Progenitor cell of endocrine pancreas (in vitro differentiated cells): ENCODE data around the gene TMEM165. TPM values are rescaled to one million over a fixed set of nuclear protein-coding genes. Genes with fewer than 3 reads are reported as not detected.

ENCODE experiments used
- DNase-seq: peaks from one replicate; pipeline ENCODE4 v3.0.0; 2021; ENCODE audit warnings: low spot score; ENCODE audit not compliant: unreplicated experiment
- H3K27ac Mint-ChIP-seq: 2 replicates; pipeline ENCODE4 v1.8.0; 2021; ENCODE audit warnings: mild to moderate bottlenecking, moderate library complexity, mixed read lengths
- H3K27me3 Mint-ChIP-seq: 2 replicates; pipeline ENCODE4 v1.8.0; 2021; ENCODE audit warnings: mixed read lengths
- H3K36me3 Mint-ChIP-seq: 2 replicates; pipeline ENCODE4 v1.8.0; 2022; ENCODE audit warnings: mixed read lengths; ENCODE audit not compliant: insufficient read depth
- H3K4me1 Mint-ChIP-seq: 2 replicates; pipeline ENCODE4 v1.8.0; 2021; ENCODE audit warnings: low read depth, mixed read lengths
- H3K4me3 Mint-ChIP-seq: 2 replicates; pipeline ENCODE4 v1.8.0; 2021; ENCODE audit warnings: low read depth, mild to moderate bottlenecking, moderate library complexity, mixed read lengths
- H3K9me3 Mint-ChIP-seq: 2 replicates; pipeline ENCODE4 v1.8.0; 2021; ENCODE audit warnings: low read depth, mixed read lengths
- long read RNA-seq: library from polyadenylated mRNA; unstranded; transcript quantifications from one replicate; pipeline ENCODE4 v2.0.0, GENCODE V29; 2020
- total RNA-seq: library from RNA; stranded (reverse); gene quantifications from 2 replicates; pipeline ENCODE4 v1.2.1, GENCODE V29; 2021
- TF ChIP-seq, protein P1 (sequence below): fragments of 200-600 bp; sonication (generic); IDR thresholded peaks from one replicate; pipeline ENCODE4 v1.5.0; 2021; ENCODE audit warnings: antibody characterized with exemption, mild to moderate bottlenecking; ENCODE audit not compliant: unreplicated experiment

The TMEM165 gene, protein sequence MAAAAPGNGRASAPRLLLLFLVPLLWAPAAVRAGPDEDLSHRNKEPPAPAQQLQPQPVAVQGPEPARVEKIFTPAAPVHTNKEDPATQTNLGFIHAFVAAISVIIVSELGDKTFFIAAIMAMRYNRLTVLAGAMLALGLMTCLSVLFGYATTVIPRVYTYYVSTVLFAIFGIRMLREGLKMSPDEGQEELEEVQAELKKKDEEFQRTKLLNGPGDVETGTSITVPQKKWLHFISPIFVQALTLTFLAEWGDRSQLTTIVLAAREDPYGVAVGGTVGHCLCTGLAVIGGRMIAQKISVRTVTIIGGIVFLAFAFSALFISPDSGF
- 65.7 and 73.4 TPM in 2 replicates for total RNA-seq
- long read RNA-seq, transcript TMEM165-201 (6 exons, 1,928 nt) = major isoform, 10 of 16 reads
- long read RNA-seq, partial matches to known transcripts = 1 of 16 reads
- long read RNA-seq, other reads (novel, unspliced or antisense) = 5 of 16 reads

GRCh38 chr4:55395529-55396307 is at the start of gene TMEM165:
Gene TMEM165, plus strand, starts transcription at chr4:55395957. Its CDS starts 233 bp downstream, at chr4:55396190.
- Mint-ChIP-seq H3K9me3 (no peaks in the 10 kb centered on the region), H3K4me1 (peaks cover 25% of the 10 kb centered on the region), H3K27ac (peak within 1 kb of the TSS; percentile 95), H3K27me3 (peaks cover 6% of the 10 kb centered on the region), H3K36me3 (peaks cover 8% of the 10 kb centered on the region), H3K4me3 (peak within 1 kb of the TSS; percentile 93)
- DNase-seq = peak; percentile 89
- TF ChIP-seq, protein P1, sequence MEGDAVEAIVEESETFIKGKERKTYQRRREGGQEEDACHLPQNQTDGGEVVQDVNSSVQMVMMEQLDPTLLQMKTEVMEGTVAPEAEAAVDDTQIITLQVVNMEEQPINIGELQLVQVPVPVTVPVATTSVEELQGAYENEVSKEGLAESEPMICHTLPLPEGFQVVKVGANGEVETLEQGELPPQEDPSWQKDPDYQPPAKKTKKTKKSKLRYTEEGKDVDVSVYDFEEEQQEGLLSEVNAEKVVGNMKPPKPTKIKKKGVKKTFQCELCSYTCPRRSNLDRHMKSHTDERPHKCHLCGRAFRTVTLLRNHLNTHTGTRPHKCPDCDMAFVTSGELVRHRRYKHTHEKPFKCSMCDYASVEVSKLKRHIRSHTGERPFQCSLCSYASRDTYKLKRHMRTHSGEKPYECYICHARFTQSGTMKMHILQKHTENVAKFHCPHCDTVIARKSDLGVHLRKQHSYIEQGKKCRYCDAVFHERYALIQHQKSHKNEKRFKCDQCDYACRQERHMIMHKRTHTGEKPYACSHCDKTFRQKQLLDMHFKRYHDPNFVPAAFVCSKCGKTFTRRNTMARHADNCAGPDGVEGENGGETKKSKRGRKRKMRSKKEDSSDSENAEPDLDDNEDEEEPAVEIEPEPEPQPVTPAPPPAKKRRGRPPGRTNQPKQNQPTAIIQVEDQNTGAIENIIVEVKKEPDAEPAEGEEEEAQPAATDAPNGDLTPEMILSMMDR = no peak

DNA sequence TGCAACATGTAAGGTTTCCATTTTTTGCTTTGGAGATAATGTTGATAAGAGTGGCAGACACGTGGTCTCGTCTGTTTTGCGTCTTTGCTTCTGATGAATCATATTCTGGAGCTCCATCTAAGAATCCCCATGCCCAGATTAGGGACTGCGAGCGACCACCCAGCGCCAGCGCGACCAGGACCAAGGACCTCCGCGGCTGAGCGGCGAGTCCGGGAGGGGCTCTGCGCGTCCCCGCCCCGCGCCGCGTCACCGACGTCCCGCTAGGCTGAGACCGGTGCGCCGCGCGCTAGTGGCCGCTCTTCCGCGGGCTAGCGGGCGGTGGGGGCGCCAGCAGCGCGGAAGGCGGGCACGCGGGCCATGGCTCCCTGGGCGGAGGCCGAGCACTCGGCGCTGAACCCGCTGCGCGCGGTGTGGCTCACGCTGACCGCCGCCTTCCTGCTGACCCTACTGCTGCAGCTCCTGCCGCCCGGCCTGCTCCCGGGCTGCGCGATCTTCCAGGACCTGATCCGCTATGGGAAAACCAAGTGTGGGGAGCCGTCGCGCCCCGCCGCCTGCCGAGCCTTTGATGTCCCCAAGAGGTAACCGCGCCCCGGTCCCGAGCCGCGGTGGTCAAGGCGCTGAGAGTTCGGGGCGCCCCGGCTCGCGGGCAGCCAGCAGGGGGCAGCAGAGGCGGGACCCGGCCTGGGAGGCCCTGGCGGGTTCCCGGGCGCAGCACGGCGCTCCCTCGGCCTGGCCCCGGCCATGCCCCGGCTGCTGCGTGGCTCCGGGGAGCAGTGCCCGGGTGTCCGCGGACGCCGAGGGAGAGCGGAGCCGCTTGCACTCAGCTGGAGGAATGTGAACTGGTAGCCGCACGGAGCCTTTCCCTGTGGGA is 49.5 kb upstream of the TMEM165 start, which contains the start of gene SRD5A3:
Gene SRD5A3 (plus strand): TSS at position 263 of the 871 bp plus-strand sequence. CDS start 95 bp downstream, at position 358.
- peak; percentile 92 for DNase-seq
- TF ChIP-seq, protein P1 = peak; percentile 99
- H3K27me3 Mint-ChIP-seq = no peaks in the 10 kb centered on the region
- peaks cover 7% of the 10 kb centered on the region for H3K4me1 Mint-ChIP-seq
- H3K27ac Mint-ChIP-seq = peak within 1 kb of the TSS; percentile 97
- H3K9me3 Mint-ChIP-seq = no peaks in the 10 kb centered on the region
- peak within 1 kb of the TSS; percentile 86 for H3K4me3 Mint-ChIP-seq
- no peaks in the 10 kb centered on the region for H3K36me3 Mint-ChIP-seq

DNA sequence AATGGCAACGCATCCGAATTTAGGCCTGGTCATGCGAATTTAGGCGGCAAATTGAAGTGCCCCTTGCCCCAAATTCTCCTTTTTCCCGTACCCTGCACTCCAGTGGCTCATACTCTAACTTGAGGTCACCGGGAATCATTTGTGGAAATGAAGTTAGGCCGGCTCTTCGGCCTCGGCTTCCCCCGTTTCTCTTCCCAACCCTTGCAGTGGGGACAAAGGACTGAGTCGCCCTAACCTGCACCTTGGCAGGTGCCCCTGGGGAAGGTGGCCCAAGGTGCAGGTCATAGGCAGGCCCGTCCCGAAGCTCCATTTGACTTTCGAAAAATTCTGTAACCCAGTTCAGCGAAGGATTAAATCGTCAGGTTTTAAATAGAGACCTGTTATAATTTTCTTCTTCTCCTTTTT is 48.9 kb upstream of the TMEM165 start:
- peak; percentile 10 for DNase-seq
- TF ChIP-seq, protein P1 = no peak
- Mint-ChIP-seq H3K27me3 (no peaks in the 10 kb centered on the region), H3K27ac (peak overlapping the region; percentile 95), H3K9me3 (no peaks in the 10 kb centered on the region), H3K4me1 (peaks cover 7% of the 10 kb centered on the region), H3K36me3 (peaks cover 2% of the 10 kb centered on the region), H3K4me3 (peak overlapping the region; percentile 80)

GRCh38 chr4:55347610-55348228 is 48.0 kb upstream of the TMEM165 start:
- peak overlapping the region; percentile 80 for H3K4me3 Mint-ChIP-seq
- H3K9me3 Mint-ChIP-seq = peaks cover 3% of the 10 kb centered on the region
- TF ChIP-seq, protein P1 = no peak
- DNase-seq = no peak
- no peaks in the 10 kb centered on the region for H3K27me3 Mint-ChIP-seq
- peaks cover 7% of the 10 kb centered on the region for H3K4me1 Mint-ChIP-seq
- no peak overlapping the region for H3K27ac Mint-ChIP-seq
- peaks cover 8% of the 10 kb centered on the region for H3K36me3 Mint-ChIP-seq
